BLaER1 treated with 17β-estradiol and CSF1 and Interleukin-3, amounts not matched to agents 10 nM and 100 nM (cell line): Measurements from ENCODE around the gene EVPL.

Source experiments
- H3K27ac ChIP-seq, 11 experiments: shearing (Covaris generic); formaldehyde crosslinking; 2 replicates each; pipeline ENCODE4 v1.8.1; 2022
- H3K27me3 ChIP-seq, 11 experiments: shearing (Covaris generic); formaldehyde crosslinking; 2 replicates each; pipeline ENCODE4 v1.8.1; 2022
- H3K36me3 ChIP-seq, 11 experiments: shearing (Covaris generic); formaldehyde crosslinking; 2 replicates each; pipeline ENCODE4 v1.8.1; 2022
- H3K4me1 ChIP-seq, 10 experiments: shearing (Covaris generic); formaldehyde crosslinking; 2 replicates each; pipeline ENCODE4 v1.8.1; 2022
- H3K4me2 ChIP-seq, 11 experiments: shearing (Covaris generic); formaldehyde crosslinking; 2 replicates each; pipeline ENCODE4 v1.8.1; 2022
- H3K4me3 ChIP-seq, 10 experiments: shearing (Covaris generic); formaldehyde crosslinking; 2 replicates each; pipeline ENCODE4 v1.8.1; 2022
- H3K9ac ChIP-seq, 11 experiments: shearing (Covaris generic); formaldehyde crosslinking; 2 replicates each; pipeline ENCODE4 v1.8.1; 2022
- H3K9me3 ChIP-seq, 11 experiments: shearing (Covaris generic); formaldehyde crosslinking; replicated peaks in 1 of 11; 2 replicates each; pipeline ENCODE4 v1.8.1; 2022
- H4K20me1 ChIP-seq, 11 experiments: shearing (Covaris generic); formaldehyde crosslinking; 2 replicates each; pipeline ENCODE4 v1.8.1; 2022
- Cebpa-rat ChIP-seq, 11 experiments: shearing (Covaris generic); IDR thresholded peaks; 2 replicates each; pipeline ENCODE4 v1.8.1; 2022

Gene EVPL

DNA sequence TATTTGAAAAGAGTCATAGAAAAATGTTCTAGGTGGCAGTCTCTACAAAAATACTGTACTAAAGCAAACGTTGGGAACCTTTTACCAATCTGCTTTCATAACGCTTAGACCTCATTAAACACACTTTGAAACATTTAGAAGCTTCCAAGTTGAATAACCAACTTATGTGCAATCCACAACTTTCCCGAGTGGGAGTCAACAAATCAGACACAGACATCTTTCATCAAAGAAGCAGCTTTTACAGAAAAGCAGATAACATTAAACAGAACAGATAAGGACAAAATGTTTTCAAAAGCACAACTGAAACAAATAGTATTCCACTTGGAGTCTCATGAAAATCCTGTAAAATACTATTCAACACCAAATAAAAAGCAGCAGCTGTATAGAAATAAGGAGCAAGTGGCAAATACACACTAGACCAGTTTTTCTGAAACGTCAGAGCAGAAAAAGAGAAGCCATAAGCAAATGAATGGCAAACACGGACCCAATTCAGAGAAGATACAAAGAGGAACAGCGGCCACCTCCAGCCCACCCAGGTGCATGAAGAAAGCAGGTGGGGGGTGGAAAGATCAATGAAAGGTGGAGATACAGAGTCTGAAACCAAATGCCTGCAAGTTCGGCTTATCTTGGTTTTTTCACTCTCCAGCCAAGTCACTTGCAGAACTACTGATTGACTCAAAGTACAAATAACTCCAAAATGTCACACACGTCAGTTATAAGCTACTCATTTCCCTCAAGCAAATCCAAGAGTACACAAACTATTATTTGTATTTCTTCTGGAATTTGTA, 67.9 kb downstream of the EVPL start:
- TF ChIP-seq Cebpa-rat (IDR thresholded peaks at IDR 0.05): no peak
- Histone ChIP-seq H3K4me3 (no peak overlapping the region), H3K9me3 (no peaks in the 10 kb centered on the region), H3K36me3 (peaks cover 44 to 87% (median 57%) of the 10 kb centered on the region in 11 experiments), H3K27ac (no peak overlapping the region), H3K4me2 (no peak overlapping the region), H3K9ac (no peak overlapping the region), H4K20me1 (peaks cover 0 to 44% (median 16%) of the 10 kb centered on the region in 11 experiments; a peak in 13 of 22 replicates), H3K4me1 (peaks cover 10 to 17% (median 13%) of the 10 kb centered on the region in 10 experiments), H3K27me3 (no peaks in the 10 kb centered on the region)
